Stimulated activated CD8-positive, alpha-beta memory T cell treated with anti-CD3 and anti-CD28 coated beads, Interleukin-7, amount 100 ng/mL, for 1 hour (primary cell): ENCODE data around the gene LMO2.
"Not testable (repeated sequence)": the region's sequence is repeated elsewhere in the genome, so short reads cannot be mapped to it uniquely, and the experiment has no call there.

Source experiments
- DNase-seq, 2 donors: peaks; one replicate each; pipeline ENCODE4 v3.0.0-alpha.2; 2020; ENCODE audit warnings: low read depth in 2 of 2

LMO2 gene

GRCh38 chr11:33861941-33862589, 29.8 kb downstream of the LMO2 start:
- no peak for DNase-seq

GRCh38 chr11:33861386-33861785, 30.5 kb downstream of the LMO2 start:
- DNase-seq, result no peak

GRCh38 chr11:33860926-33861325, 30.9 kb downstream of the LMO2 start:
- DNase-seq, result no peak

GRCh38 chr11:33859306-33859705, 32.6 kb downstream of the LMO2 start:
- no peak for DNase-seq

GRCh38 chr11:33857933-33858371, 33.9 kb downstream of the LMO2 start:
- DNase-seq, result peak; percentile 37 to 59

GRCh38 chr11:33855500-33855899, 36.4 kb downstream of the LMO2 start:
- DNase-seq, result no peak

- DNase-seq, result no peak
These were observed 43.0 kb downstream of the LMO2 start for GRCh38 chr11:33848717-33849390.

- DNase-seq, result no peak
These were observed 44.6 kb downstream of the LMO2 start for GRCh38 chr11:33847251-33847650.

- no peak for DNase-seq
These were observed 47.6 kb downstream of the LMO2 start for GRCh38 chr11:33844236-33844635.

GRCh38 chr11:33843018-33843417, 48.9 kb downstream of the LMO2 start:
- no peak for DNase-seq

- DNase-seq, result no peak
These were observed 49.5 kb downstream of the LMO2 start for GRCh38 chr11:33842236-33842915.

- DNase-seq, result not testable (repeated sequence)
These were observed 53.6 kb downstream of the LMO2 start for GRCh38 chr11:33838234-33838633.

- DNase-seq, result not testable (repeated sequence)
These were observed 54.5 kb downstream of the LMO2 start for GRCh38 chr11:33837334-33837733.

GRCh38 chr11:33835143-33835878, 56.6 kb downstream of the LMO2 start:
- DNase-seq, result no peak

- DNase-seq, result no peak
These were observed 59.2 kb downstream of the LMO2 start for GRCh38 chr11:33832676-33833075.

GRCh38 chr11:33830903-33831648, 60.8 kb downstream of the LMO2 start:
- DNase-seq, result no peak

- DNase-seq, result peak in 1 of 2 donors; percentile 14
These were observed 62.3 kb downstream of the LMO2 start for GRCh38 chr11:33829430-33830141.

GRCh38 chr11:33828604-33829429, 63.1 kb downstream of the LMO2 start:
- no peak for DNase-seq

- DNase-seq, result no peak
These were observed 64.7 kb downstream of the LMO2 start for GRCh38 chr11:33827206-33827605.
